OCI-LY7 (cell line): ENCODE measurements around the gene THPO. TPM values are rescaled to one million over a fixed set of nuclear protein-coding genes. Genes with fewer than 3 reads are reported as not detected.

Source experiments
- BruUV-seq: library from RNA; stranded (reverse); fragments of 400-500 nt; replicated peaks from 2 replicates; lab custom pipeline; 2021; lab: Mats Ljungman, UMichigan
- CTCF ChIA-PET: fragments of 300-600 bp; sonication (Branson Sonifier 250); formaldehyde crosslinking; loops from one replicate; lab custom pipeline; 2022; ENCODE audit warnings: antibody characterized with exemption; ENCODE audit not compliant: unreplicated experiment; lab: Charles Lee
- POLR2A ChIA-PET: fragments of 300-600 bp; sonication (Branson Sonifier 250); formaldehyde crosslinking; loops from one replicate; lab custom pipeline; 2022; ENCODE audit warnings: antibody characterized with exemption; lab: Charles Lee
- DNase-seq: peaks from one replicate; pipeline ENCODE4 v3.0.0-alpha.2; 2015; ENCODE audit warnings: low spot score
- H2AFZ ChIP-seq: fragments of 200-600 bp; sonication (generic), shearing (Covaris generic); 2 replicates; pipeline ENCODE4 v1.6.1; 2014; ENCODE audit warnings: mild to moderate bottlenecking, antibody characterized with exemption, low read length, moderate library complexity
- H3K27ac ChIP-seq: fragments of 200-600 bp; sonication (generic); 2 replicates; pipeline ENCODE4 v1.5.1; 2014; ENCODE audit warnings: mixed run types, low read depth, mild to moderate bottlenecking, moderate library complexity, low read length, inconsistent platforms; ENCODE audit not compliant: poor library complexity, severe bottlenecking
- H3K36me3 ChIP-seq: fragments of 200-600 bp; sonication (generic); 2 replicates; pipeline ENCODE4 v1.6.1; 2014; ENCODE audit warnings: mild to moderate bottlenecking, antibody characterized with exemption, low read length, moderate library complexity, mixed read lengths; ENCODE audit not compliant: insufficient read depth
- H3K4me1 ChIP-seq: fragments of 200-600 bp; sonication (generic); 2 replicates; pipeline ENCODE4 v1.5.1; 2014; ENCODE audit warnings: mild to moderate bottlenecking, low read length; ENCODE audit not compliant: insufficient read depth, poor library complexity, severe bottlenecking
- H3K4me2 ChIP-seq: fragments of 200-600 bp; sonication (generic); 2 replicates; pipeline ENCODE4 v1.6.1; 2014; ENCODE audit warnings: mild to moderate bottlenecking, low read length
- H3K4me3 ChIP-seq: fragments of 200-600 bp; sonication (generic); 2 replicates; pipeline ENCODE4 v1.5.1; 2014; ENCODE audit warnings: mild to moderate bottlenecking, low read depth, low read length; ENCODE audit not compliant: poor library complexity, severe bottlenecking
- H3K79me2 ChIP-seq: fragments of 200-600 bp; sonication (generic); 2 replicates; pipeline ENCODE4 v1.6.1; 2016; ENCODE audit warnings: low read depth, mild to moderate bottlenecking, low read length, moderate library complexity, mixed read lengths; ENCODE audit not compliant: insufficient read depth
- H3K9me2 ChIP-seq: fragments of 200-600 bp; sonication (generic); 2 replicates; pipeline ENCODE4 v1.6.1; 2016; ENCODE audit warnings: mild to moderate bottlenecking, low read length, mixed read lengths; ENCODE audit not compliant: insufficient read depth
- H3K9me3 ChIP-seq: fragments of 200-600 bp; sonication (generic); 2 replicates; pipeline ENCODE4 v1.6.1; 2014; ENCODE audit warnings: mild to moderate bottlenecking, mixed run types, low read length, mixed read lengths
- H4K20me1 ChIP-seq: fragments of 200-600 bp; sonication (generic); 2 replicates; pipeline ENCODE4 v1.6.1; 2014; ENCODE audit warnings: mild to moderate bottlenecking, antibody characterized with exemption, low read length, moderate library complexity, mixed read lengths; ENCODE audit not compliant: insufficient read depth
- CTCF ChIP-seq: fragments of 200-600 bp; sonication (generic); conservative IDR thresholded peaks from 2 replicates; pipeline ENCODE4 v1.5.1; 2014; ENCODE audit warnings: mild to moderate bottlenecking, antibody characterized with exemption, low read length, moderate library complexity, mixed read lengths
- EZH2phosphoT487 ChIP-seq: fragments of 200-600 bp; sonication (generic); IDR thresholded peaks from 2 replicates; pipeline ENCODE4 v1.6.1; 2018; ENCODE audit warnings: low read depth, borderline replicate concordance, mild to moderate bottlenecking, mixed run types, antibody characterized with exemption, low read length, moderate library complexity, mixed read lengths
- intact Hi-C: fragments of 100-400 bp; cut with micrococcal nuclease; formaldehyde crosslinking; loops from one replicate; pipeline ENCODE4 v1.10.0; 2022; ENCODE audit not compliant: unreplicated experiment
- total RNA-seq, 2 experiments: library from RNA; depleted of rRNA in 1 of 2; stranded (reverse); fragments of >200 nt in 1 of 2; shearing (Covaris generic) in 1 of 2; gene quantifications; 2 replicates each; pipeline ENCODE4 v1.2.3, GENCODE V29; 2014 to 2022

THPO gene
- total RNA-seq, 2 experiments from 2014 or later = not detected

- no peak for TF ChIP-seq EZH2phosphoT487
- no peak for TF ChIP-seq CTCF
- H3K4me3 ChIP-seq = no peak overlapping the region
- H3K4me2 ChIP-seq = no peak overlapping the region
- no peaks in the 10 kb centered on the region for H4K20me1 ChIP-seq
- no peaks in the 10 kb centered on the region for H3K9me2 ChIP-seq
- H3K36me3 ChIP-seq = no peaks in the 10 kb centered on the region
- H3K79me2 ChIP-seq = no peaks in the 10 kb centered on the region
- no peaks in the 10 kb centered on the region for H3K9me3 ChIP-seq
- intact Hi-C loops = no loop called here
- DNase-seq = no peak
- no peak overlapping the region for H3K27ac ChIP-seq
- no TSS peak for BruUV-seq
- ChIA-PET CTCF (no interaction called here), POLR2A (no interaction called here)
- no peak overlapping the region for H2AFZ ChIP-seq
- H3K4me1 ChIP-seq = no peaks in the 10 kb centered on the region
Measured at GRCh38 chr3:184384342-184384741, 6.3 kb upstream of the THPO start.

- intact Hi-C loops = no loop called here
- no peak overlapping the region for H3K4me3 ChIP-seq
- no peaks in the 10 kb centered on the region for H3K9me3 ChIP-seq
- no peaks in the 10 kb centered on the region for H3K36me3 ChIP-seq
- no peaks in the 10 kb centered on the region for H4K20me1 ChIP-seq
- ChIA-PET POLR2A (no interaction called here), CTCF (no interaction called here)
- H3K9me2 ChIP-seq = no peaks in the 10 kb centered on the region
- H3K4me2 ChIP-seq = no peak overlapping the region
- no peak overlapping the region for H3K27ac ChIP-seq
- TF ChIP-seq EZH2phosphoT487 = no peak
- TF ChIP-seq CTCF = no peak
- no peak for DNase-seq
- no peaks in the 10 kb centered on the region for H3K79me2 ChIP-seq
- no peaks in the 10 kb centered on the region for H3K4me1 ChIP-seq
- H2AFZ ChIP-seq = no peak overlapping the region
- BruUV-seq = no TSS peak
Measured at GRCh38 chr3:184383033-184383740, 5.2 kb upstream of the THPO start.

GRCh38 chr3:184382326-184383032 is 4.5 kb upstream of the THPO start:
- TF ChIP-seq EZH2phosphoT487 = no peak
- TF ChIP-seq CTCF = no peak
- Histone ChIP-seq H3K4me3 (no peak overlapping the region), H4K20me1 (no peaks in the 10 kb centered on the region), H3K9me3 (no peaks in the 10 kb centered on the region), H3K4me2 (no peak overlapping the region), H3K4me1 (peaks cover 4% of the 10 kb centered on the region), H3K27ac (no peak overlapping the region), H3K79me2 (no peaks in the 10 kb centered on the region), H3K36me3 (no peaks in the 10 kb centered on the region), H2AFZ (no peak overlapping the region), H3K9me2 (no peaks in the 10 kb centered on the region)
- no TSS peak for BruUV-seq
- intact Hi-C loops = no loop called here
- ChIA-PET POLR2A (no interaction called here), CTCF (no interaction called here)
- no peak for DNase-seq
